GM19238 (cell line): ENCODE results near the gene NHEJ1.
"Not testable (repeated sequence)": the region's sequence is repeated elsewhere in the genome, so short reads cannot be mapped to it uniquely, and the experiment has no call there.

Source experiments
- DNase-seq: peaks from one replicate; pipeline ENCODE4 v3.0.0; 2011; ENCODE audit warnings: low spot score; ENCODE audit not compliant: insufficient read length

NHEJ1 gene

DNA sequence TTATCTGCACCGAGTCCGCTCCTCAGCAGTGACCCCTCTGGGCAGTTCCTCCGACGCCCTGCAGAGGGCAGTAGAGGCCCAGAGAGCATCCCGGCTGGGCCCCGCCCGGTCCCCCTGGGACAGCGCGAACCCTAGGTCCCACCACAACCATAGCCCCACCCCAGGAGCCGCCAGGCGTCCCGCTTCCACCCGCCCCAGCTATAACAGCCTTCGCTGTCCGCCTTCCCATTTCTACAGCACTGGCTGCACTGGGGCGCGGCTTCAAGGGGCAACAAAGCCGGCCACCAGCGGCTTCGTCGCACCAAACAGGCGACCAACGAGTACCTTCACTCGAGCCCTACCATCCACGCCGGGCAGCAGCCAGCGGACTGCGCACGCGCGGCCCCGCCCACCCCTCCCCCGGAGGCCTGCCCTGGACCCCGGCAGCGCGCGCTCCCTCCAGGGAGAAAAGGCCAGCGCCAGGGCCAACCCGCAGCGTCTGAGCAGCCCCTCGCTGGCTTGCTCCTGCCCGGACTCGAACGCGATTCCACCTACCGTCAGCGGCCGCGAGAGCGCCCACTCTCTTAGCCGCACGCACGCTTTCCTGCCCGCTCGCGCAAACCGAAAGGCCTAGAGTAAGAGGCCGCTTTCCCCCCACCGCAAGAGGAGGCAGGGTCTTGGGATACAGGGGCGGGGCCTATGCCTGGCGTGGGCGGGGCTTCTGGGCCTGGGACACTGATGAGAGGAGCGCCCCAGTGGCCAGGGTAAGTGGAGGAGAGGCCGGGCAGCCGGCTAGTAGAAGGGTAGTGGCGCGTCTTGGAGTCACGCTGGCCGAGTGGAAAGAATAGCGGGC is at the start of gene NHEJ1:
Gene NHEJ1, minus strand, starts transcription at position 630 of the 832 bp plus-strand sequence. CDS start 2,453 bp downstream, outside the sequence.
- DNase-seq = peak; percentile 95

DNA sequence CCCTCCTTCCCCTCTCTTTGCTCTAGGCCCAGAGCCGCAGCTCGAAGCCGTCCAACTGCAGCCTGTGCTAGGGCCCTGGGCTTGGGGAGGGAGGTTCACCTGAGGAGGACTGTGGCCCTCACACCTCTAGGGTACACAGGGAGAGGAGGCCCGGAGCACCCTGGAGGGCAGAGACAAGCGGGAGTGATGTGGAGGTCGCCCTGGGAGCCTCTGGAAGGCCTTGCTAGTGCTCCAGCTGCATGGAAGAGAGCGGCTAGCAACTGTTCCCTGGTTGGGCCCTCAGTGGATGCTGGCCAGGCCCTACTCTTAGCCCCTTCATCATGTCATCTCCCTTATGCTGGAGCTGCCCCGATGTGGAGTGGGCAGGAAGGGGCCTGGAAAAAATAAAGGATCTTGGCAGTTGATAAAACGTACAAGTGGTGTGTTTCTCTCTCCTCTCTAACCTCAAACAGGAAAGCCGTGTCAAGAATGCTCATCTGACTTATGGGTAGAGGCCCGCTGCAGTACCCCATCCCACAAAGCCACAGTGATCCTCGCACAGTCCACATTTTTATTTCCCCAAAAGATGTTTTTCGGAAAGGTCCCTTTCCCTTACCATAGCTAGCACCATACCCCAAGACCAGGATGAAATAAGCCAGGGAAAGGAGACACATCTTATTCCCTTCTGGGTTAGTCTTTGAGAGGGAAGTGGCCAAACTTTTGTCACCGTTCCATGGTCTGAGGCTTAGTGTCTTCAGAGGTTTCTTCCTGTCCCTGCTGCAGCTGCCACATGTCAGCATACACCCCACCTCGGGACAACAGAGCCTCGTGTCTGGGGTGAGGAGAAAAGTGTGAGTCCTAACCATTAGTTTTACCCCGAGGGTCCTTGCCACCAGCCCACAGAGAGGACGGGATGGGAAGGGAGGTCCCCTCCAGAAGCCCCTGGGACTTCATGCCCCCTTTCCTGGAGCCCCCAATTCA is 48.9 kb upstream of the NHEJ1 start:
- no peak for DNase-seq

- DNase-seq = no peak
Observed at GRCh38 chr2:219207884-219208740, 47.5 kb upstream of the NHEJ1 start.

GRCh38 chr2:219207134-219207883 is 46.7 kb upstream of the NHEJ1 start:
- DNase-seq = no peak

- peak; percentile 98 for DNase-seq
Observed at GRCh38 chr2:219206328-219207133, 45.9 kb upstream of the NHEJ1 start, which contains the start of gene ZFAND2B. TSS of gene ZFAND2B (plus strand) at chr2:219206782. CDS start at chr2:219206988, 206 bp downstream.

DNA sequence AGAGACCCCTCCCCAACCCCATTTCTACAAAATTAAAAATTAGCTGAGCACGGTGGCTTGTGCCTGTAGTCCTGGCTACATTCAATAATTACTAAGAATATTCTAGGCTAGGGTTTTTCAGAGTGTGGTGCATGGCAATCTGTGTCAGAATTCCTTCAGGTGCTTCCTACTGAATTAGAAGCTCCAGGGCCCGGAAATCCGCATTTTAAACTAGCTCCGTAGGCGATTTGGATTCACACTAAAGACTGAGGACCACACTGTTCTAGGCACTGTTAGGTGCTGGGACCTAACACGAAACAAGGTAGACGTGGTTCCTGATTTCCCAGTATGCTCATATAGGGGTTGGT is 45.3 kb upstream of the NHEJ1 start:
- DNase-seq = no peak

GRCh38 chr2:219205165-219205538 is 44.5 kb upstream of the NHEJ1 start:
- DNase-seq = no peak

DNA sequence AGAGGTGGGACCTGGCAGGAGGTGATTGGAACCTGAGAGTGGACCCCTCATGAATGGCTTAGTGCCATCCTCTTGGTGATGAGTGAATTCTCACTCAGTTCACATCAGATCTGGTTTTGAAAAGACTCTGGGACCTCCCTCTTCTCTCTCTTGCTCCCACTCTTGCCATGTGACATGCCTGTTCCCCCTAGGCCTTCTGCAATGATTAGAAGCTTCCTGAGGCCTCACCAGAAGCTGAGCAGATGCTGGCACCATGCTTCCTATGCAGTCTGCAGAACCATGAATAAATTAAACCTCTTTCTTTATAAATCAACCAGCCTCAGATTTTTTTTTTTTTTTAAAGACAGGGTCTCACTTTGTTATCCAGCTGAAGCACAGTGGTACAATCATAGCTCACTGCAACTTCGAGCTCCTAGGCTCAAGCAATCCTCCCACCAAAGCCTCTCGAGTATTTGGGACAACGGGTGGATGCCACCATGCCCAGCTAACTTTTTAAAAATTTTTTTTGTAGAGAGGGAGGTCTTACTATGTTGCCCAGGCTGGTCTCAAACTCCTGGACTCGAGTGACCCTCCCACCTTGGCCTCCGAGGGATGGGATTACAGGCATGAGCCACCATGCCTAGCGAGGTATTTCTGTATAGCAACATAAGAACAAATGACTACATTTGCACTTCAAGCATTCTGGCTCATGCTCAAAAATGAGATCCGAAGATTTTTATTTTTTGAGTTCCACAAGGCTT is 44.0 kb upstream of the NHEJ1 start:
- no peak for DNase-seq

DNA sequence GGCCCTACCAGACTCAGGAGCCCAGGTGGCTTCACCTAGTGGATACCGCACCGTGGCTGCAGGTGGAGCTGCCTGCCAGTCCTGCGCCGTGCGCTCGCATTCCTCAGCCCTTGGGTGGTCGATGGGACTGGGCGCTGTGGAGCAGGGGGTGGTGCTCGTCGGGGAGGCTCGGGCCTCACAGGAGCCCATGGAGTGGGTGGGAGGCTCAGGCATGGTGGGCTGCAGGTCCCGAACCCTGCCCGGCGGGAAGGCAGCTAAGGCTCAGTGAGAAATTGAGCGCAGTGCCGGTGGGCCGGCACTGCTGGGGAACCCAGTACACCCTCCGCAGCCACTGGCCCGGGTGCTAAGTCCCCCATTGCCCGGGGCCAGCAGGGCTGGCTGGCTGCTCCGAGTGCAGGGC is 40.7 kb upstream of the NHEJ1 start:
- DNase-seq = not testable (repeated sequence)

DNA sequence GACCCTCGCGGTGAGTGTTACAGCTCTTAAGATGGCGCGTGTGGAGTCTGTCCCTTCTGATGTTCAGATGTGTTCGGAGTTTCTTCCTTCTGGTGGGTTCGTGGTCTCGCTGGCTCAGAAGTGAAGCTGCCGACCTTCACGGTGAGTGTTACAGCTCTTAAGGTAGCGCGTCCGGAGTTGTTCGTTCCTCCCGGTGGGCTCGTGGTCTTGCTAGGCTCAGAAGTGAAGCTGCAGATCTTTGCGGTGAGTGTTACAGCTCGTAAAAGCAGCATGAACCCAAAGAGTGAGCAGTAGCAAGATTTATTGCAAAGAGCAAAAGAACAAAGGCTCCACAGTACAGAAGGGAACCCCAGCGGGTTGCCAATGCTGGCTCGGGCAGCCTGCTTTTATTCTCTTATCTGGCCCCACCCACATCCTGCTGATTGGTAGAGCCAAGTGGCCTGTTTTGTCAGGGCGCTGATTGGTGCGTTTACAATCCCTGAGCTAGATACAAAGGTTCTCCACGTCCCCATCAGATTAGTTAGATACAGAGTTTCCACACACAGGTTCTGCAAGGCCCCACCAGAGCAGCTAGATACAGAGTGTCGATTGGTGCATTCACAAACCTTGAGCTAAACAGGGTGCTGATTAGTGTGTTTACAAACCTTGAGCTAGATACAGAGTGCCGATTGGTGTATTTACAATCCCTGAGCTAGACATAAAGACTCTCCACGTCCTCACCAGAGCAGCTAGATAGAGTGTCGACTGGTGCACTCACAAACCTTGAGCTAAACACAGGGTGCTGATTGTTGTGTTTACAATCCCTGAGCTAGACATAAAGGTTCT is 40.1 kb upstream of the NHEJ1 start:
- DNase-seq = not testable (repeated sequence)

GRCh38 chr2:219199470-219200211 is 39.0 kb upstream of the NHEJ1 start:
- DNase-seq = no peak

DNA sequence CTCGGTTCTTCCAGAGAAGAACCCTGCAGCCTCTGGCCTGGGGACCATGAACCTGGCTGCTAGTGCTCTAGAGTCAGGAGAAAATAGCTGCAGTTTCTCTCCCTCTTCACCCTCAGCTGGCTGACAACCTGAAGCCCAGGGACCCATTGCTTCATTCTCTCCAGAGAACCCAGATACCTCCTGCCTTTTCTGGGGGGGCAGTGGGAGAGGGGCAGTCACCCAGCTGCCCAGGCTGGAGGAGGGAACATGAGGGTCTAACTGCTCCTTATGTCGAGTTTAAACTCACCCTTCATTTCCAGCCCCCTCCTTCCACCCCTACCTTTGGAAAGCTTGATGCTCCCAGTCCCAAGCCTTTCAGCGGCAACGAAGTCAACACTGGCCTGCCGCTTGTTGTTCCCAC is 38.4 kb upstream of the NHEJ1 start:
- DNase-seq = no peak

GRCh38 chr2:219197388-219197787 is 36.8 kb upstream of the NHEJ1 start:
- no peak for DNase-seq

DNA sequence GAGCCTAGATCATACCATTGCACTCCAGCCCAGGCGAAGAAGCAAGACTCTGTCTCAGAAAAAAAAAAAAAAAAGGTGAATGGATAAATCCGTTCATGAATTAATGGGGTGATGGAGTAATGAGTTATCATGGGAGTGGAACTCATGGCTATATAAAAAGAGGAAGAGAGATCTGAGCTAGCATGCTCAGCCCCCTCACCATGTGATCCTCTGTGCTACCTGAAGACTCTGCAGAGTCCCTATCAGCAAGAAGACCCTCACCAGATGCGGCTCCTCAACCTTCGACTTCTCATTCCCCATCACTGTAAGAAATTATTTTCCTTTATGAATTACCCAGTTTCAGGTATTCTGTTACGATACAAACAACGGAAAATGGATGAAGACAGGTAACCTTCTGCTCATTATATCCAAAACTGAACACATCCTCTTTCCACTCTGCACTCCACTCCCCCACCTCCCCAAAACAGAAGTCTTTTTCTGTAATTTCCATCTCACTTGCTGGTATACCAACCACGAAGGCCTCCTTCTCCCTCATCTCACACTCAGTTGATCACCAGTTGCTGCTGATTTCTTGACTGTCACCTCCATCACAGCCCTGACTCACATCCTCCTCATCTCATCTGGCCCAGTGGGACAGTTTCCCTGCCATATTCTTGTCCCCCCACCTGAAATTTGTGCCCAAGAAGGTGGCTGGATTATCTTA is 26.3 kb upstream of the NHEJ1 start:
- no peak for DNase-seq

- no peak for DNase-seq
Observed at GRCh38 chr2:219184121-219184520, 23.5 kb upstream of the NHEJ1 start.

- DNase-seq = no peak
Observed at GRCh38 chr2:219183151-219183772, 22.6 kb upstream of the NHEJ1 start.
